GM21529 (cell line): Measurements from ENCODE around the gene AGTRAP.

Source experiments
- ATAC-seq: cut with Tn5 transposase; IDR thresholded peaks from one replicate; pipeline ENCODE4 v1.9.1; 2021; ENCODE audit not compliant: unreplicated experiment

The AGTRAP gene

GRCh38 chr1:11759791-11760190, 23.9 kb downstream of the AGTRAP start:
- ATAC-seq = no peak

- ATAC-seq = no peak
Observed at GRCh38 chr1:11761285-11761684, 25.3 kb downstream of the AGTRAP start.

- no peak for ATAC-seq
Observed at GRCh38 chr1:11761988-11762406, 26.1 kb downstream of the AGTRAP start, which contains the start of gene C1orf167. TSS of gene C1orf167 (plus strand) at chr1:11762193. CDS start at chr1:11764401, 2,208 bp downstream.

DNA sequence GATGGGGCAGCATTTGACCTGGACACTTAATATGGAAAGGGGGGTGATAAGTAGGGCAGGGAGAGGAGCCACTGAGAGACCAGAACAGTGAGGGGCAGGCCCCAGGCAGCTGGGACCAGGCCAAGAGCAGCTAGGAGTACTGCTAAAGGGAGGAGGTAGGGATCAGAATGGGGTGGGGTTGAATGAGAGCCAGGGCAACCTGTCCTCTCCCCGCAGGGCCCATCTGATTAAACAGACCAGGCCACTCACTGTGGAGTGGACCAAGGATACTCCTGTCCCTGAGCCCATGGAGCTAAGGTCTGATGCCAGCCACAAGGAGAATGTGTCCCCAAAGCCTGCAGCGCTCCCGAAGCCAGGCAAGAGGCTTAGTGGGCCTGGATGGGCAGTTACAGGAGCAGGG, 28.2 kb downstream of the AGTRAP start:
- ATAC-seq = no peak

- no peak for ATAC-seq
Observed at GRCh38 chr1:11764519-11764918, 28.6 kb downstream of the AGTRAP start.

- ATAC-seq = no peak
Observed at GRCh38 chr1:11765661-11766428, 29.9 kb downstream of the AGTRAP start.

DNA sequence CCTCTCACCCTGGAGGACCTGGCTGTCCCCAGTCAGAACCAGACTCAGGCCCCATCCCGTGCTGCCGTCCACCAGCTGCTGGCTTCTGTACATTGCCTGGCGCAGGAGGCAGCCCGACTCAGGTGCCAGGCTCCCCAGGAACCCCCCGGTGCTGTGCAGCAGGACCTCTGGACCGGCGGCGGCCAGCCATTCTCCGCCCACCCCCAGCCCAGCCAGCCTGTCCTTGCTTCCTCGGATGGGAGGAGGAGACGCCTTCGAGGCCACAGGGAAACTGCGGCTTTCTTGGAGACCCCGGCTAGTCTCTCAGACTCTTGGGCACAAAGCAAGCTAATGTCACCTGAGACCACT, 30.5 kb downstream of the AGTRAP start:
- ATAC-seq = no peak

DNA sequence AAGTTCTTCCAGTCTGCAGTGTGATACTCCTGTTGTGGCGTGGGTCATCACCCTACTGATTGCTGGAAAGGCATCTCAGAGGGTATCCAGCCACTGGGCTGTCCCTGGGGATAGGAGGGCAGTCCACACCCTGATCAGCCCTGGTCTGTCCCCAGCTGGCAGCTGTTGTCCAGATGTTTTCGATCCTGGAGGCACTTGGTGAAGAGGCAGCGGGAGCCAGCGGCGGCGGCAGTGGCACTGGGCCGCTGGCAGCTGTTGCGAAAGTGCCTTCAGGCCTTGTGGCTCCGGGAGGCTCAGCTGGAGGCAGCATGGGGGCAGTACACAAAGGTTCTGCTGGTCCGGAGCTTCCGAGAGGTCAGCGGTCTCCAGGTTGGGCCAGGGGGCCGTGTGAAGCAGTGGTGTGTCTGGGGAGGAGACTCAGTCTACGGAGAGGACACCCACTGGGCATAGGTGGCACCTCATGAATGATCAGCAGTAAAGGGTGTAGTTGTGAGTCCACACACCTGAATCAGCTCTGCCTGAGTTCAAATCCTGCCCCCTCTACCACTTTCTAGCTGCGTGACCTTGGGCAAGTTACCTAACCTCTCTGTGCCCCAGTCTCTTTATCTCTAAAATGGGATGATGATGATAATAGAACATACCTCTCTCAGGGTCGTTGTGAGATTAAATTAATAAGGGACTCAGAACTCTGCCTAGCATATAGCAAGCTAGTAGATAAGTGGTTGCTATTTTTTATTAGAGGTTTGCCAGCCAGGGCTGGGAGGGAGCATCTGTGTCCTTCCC, 32.2 kb downstream of the AGTRAP start:
- ATAC-seq = no peak

DNA sequence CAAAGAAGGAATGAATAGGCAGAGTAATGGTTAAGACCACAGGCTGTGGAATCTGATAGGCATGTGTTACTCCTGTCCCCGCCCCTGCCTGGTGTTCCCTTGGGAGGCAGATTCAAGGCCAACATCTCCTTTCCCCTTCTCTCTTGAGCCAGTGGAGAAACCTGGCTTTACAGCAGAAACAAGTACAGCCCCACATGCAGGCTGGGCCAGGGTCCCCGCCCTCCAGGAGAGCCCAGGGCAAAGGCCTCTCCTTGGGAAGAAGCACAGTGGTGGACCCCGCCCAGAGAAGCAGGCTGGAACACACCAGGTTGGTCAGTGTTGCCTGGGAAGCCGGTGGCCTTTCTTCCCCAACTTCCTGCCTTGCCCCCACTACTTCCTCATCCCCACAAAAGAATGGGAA, 32.9 kb downstream of the AGTRAP start:
- no peak for ATAC-seq

GRCh38 chr1:11769274-11769673, 33.3 kb downstream of the AGTRAP start:
- no peak for ATAC-seq

DNA sequence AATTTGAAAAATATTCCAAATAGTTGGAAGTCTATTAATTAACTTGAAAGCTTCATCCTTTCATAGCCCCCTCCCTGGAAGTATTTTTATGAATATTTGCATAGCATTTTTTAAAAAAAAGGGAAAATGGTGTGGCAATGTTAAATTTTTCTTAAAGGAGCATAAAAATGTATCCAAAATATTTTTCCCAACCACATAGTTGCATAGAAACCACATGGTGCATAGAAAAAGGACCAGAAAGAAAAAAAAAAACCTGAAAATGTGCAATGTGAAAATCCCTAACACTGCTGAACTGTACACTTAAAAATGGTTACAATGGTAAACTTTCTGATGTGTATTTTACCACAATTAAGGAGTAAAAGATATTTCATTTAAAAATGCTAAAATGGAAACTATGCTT, 34.1 kb downstream of the AGTRAP start:
- ATAC-seq = no peak

GRCh38 chr1:11771481-11772043, 35.6 kb downstream of the AGTRAP start:
- ATAC-seq = no peak

GRCh38 chr1:11772458-11772857, 36.5 kb downstream of the AGTRAP start:
- ATAC-seq = no peak

GRCh38 chr1:11774753-11775152, 38.8 kb downstream of the AGTRAP start:
- ATAC-seq = no peak

GRCh38 chr1:11777658-11778322, 41.9 kb downstream of the AGTRAP start:
- ATAC-seq = no peak

DNA sequence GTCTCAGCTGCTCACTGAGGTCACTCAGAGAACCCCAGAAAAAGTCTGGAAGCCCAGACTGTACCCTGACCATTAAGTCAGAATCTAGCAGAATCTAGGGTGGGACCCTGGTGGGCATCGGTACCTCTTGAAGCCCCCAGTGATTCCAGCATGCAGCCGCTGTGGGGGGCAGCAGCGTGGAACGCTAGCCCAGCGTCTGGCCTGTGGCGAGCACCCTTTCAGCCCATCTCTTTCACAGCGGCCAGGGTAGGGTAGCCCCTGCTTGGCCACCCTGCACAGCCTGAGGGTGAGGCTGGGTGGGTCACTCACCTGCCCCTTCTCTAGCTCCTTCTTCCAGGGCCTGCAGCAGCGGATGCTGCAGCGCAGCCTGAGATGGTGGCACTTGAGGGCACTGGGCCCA, 42.4 kb downstream of the AGTRAP start:
- no peak for ATAC-seq

DNA sequence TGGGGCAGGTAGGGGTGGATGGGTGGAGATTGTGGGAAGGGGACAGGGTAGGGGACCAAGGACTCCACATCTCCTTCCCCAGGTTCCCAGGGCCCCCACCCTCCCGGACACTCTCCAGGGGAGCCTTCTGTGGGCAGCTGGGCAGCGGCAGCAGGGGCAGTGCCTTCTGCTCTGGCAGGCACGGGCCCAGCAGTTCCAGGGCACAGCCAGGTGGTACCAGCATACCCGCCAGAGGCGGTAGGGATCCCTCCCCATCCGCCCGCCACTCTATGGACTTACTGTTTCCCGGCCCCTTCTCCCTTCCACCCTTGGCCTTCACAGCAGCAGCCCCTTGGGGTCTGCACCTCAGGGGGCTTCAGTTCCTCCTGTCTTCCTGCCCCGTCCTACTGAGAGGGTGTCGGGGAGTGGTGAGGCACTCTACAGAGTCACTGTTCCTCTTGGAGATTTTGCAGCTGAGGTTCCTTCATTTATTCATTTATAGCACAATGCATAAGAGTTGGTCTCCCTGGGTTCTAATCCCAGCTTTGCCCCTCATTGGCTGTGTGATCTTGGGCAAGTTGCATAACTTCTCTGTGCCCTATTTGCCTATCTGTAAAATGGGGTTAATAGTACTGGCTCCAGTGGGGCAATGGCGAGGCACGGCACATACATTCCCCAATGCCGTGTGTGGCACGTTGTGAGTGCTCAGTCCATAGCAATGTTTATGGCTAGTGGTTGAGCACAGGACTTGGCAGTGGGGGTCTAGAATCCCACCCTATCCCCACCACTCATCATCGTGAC, 43.1 kb downstream of the AGTRAP start:
- ATAC-seq = no peak

- ATAC-seq = no peak
Observed at GRCh38 chr1:11779715-11780379, 43.9 kb downstream of the AGTRAP start.

- no peak for ATAC-seq
Observed at GRCh38 chr1:11780380-11781147, 44.6 kb downstream of the AGTRAP start.
